HG03066 (cell line): ENCODE measurements around the gene TRIM71.
"Not testable (repeated sequence)": the region's sequence is repeated elsewhere in the genome, so short reads cannot be mapped to it uniquely, and the experiment has no call there.

Source experiments
- ATAC-seq: cut with Tn5 transposase; IDR thresholded peaks from one replicate; pipeline ENCODE4 v1.9.1; 2021; ENCODE audit warnings: low read depth; ENCODE audit not compliant: unreplicated experiment

TRIM71 gene

DNA sequence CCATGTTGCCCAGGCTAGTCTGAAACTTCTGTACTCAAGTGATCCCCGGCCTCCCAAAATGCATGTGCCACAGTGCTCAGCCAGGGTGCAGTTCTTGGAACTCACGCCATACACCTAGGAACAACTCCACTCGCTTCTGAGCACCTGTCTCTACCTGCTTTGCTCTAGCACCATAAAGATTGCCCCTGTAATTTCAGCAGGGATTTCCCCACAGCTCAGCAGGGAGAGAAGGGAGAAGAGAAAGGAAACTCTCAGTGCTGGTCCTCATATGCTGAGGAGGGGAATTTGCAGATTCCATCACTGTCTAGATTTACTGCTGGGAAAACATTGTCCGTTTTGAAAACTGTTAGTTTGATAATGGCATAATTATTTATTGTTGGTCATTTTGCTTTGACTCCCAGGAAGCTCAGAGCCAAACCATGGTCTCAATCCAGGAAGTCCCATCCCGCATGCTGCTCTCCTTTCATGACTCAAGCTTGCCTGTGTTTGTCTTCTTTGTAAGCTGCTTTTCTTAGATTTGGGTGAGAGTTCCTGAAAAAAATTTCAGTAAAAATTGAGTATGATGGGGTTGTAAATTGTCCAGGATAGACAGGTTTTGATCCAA is 24.2 kb downstream of the TRIM71 start:
- ATAC-seq, result no peak

DNA sequence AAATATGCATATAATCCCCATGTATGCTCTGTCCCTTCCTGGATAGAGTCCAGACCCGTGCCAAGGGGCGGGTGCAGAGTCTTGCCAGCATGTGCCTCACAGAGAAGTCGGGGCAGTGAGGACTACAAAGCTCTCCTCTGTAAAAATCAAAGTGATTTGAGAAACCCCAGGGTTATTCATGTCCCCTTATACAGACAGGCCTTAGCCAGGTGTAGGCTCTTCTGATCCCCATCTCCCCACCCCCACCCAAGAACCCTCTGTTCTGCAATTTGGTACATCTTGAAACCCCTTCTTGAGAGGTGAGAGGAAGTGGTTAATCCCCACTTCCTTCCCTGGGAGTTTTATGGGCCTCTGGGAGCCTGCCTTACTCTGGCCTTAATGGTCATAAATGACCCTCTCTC is 24.7 kb downstream of the TRIM71 start:
- no peak for ATAC-seq

- ATAC-seq, result no peak
These were observed 25.2 kb downstream of the TRIM71 start for GRCh38 chr3:32842987-32843386.

- no peak for ATAC-seq
These were observed 25.9 kb downstream of the TRIM71 start for GRCh38 chr3:32843510-32844321.

DNA sequence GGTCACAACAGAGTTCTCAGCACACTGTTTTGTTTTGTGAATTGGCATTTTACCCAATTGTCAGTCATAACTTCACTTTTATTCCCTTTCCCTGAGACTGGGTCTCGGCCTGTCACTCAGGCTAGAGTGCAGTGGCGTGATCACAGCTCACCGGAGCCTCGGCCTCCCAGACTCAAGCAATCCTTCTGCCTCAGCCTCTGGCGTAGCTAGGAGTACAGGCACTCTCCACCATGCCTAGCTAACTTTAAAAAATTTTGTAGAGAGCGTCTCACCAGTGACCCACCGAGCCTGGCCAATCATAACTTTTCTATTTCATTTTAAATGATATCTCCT is 26.5 kb downstream of the TRIM71 start:
- no peak for ATAC-seq

DNA sequence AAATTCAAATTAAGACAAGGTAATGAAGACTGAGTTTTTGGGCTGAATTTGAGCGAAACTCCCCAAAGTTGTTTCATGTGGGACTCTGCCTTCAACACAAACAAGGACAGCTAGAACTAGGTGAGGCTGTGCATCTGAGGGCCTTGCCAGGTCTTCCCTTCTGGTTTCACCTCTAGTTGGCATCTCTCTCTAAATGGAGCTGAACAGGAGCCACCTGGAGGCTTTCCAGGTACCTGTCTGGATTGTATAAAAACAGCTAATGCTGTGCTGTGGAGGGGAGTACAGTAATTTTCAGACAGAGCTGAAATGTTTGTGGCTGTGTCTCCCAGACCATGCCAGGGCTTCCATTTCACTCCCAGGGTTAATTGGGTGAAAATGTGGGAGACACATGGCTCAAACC is 27.1 kb downstream of the TRIM71 start:
- no peak for ATAC-seq

DNA sequence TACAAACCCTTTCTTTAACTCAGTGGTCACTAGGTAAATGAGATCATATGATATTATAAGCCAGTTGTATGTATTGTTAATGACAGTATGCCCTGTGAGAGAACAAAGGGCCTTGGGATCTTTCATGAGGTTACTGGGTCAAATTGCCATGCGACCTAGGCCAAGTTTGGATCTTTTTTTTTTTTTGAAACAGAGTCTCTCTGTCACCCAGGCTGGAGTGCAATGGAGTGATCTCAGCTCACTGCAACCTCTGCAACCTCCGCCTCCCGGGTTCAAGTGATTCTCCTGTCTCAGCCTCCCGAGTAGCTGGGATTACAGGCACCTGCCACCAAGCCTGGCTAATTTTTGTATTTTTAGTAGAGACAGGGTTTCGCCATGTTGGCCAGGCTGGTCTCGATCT is 27.7 kb downstream of the TRIM71 start:
- ATAC-seq, result not testable (repeated sequence)

GRCh38 chr3:32847045-32847444 is 29.2 kb downstream of the TRIM71 start:
- not testable (repeated sequence) for ATAC-seq

GRCh38 chr3:32847528-32847927 is 29.7 kb downstream of the TRIM71 start:
- no peak for ATAC-seq

DNA sequence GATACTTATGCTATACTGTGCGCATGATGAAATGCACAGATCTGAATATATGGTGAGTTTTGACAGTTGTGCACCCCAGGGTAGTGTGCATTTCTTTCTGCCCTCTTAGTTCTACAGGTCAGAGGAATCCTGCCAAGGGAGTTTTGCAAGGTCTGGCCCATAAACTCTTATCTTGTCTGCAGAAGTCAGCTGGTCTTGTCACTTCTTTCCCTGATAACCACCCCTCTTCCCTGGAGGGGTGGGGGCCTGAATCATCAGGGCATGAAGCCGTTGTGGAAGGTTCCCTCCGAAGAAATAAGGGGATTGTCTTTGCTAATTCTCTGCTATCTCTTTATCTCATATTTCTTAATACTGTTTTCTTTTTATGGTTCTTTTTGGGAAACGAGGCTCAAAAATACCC is 30.4 kb downstream of the TRIM71 start:
- ATAC-seq, result no peak

- no peak for ATAC-seq
These were observed 31.2 kb downstream of the TRIM71 start for GRCh38 chr3:32849046-32849445.

- ATAC-seq, result no peak
These were observed 32.4 kb downstream of the TRIM71 start for GRCh38 chr3:32850226-32850625.

DNA sequence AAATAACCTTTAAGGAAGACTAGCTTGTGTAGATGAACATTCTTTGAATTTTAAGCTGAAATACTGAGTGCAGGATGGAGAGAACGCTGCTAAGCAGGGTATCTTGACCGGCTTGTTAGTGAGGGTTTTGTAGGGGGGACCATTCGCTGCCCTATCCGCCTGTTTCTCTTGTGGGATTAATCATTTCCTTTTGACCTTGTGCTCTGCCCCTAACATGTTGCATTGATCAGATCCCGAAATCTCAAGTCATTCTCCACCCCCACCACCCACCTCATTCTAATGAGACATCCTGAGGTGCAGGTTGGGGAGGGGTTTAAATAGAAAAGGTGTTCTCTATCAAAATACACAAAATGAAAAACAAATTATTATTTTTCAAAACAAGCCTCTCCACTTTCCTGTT is 32.8 kb downstream of the TRIM71 start:
- ATAC-seq, result no peak

DNA sequence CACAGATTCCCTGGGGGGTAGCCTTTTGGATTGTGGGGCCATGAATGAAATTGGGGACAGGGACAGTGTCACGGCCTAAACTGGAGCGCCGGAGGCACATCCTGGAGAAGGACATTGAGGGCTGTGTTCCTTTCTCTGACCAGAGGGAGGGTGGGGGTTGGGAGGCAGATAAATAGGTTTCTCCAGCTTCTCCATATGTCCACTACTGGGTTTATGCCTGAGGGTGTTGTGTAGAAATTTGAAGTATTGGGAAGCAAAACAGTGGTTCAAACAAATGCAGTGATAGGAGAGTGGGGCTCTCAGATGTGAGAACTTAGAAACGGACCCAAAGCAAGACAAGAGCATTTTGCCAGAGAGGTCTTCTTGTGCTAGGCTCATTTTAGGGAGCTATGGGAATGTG is 34.3 kb downstream of the TRIM71 start:
- ATAC-seq, result no peak

- no peak for ATAC-seq
These were observed 37.7 kb downstream of the TRIM71 start for GRCh38 chr3:32855350-32855953.

GRCh38 chr3:32856355-32856889 is 38.6 kb downstream of the TRIM71 start:
- no peak for ATAC-seq

DNA sequence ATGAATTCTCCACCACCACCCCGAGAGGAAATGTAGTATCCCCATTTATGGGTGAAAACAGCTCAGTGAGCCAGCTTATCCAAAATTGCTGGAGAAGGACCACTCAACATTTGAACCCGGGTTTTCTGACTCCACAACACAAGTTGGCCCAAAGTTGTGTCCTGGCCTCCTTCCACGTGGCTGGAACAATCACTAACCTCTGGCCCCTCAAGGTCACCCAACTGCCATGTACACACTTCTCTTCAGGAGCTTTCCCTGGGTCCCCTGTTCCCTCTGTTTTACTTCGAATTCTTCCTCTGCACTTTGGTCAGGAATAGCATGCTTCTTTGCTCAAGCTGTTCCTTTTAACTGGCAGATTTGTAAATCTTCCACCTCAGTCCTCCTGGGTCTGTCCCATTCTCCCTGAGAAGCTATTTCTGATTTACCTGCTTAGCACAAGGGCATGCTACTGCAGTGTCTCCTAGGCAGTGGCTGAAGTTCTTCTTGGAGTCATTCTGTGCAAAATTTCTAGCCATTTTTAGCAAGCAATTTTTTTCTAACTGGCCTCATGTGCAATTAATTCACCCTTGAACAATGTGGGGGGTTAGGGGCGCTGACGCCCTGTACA is 39.2 kb downstream of the TRIM71 start:
- ATAC-seq, result no peak

- ATAC-seq, result no peak
These were observed 40.1 kb downstream of the TRIM71 start for GRCh38 chr3:32857921-32858320.

DNA sequence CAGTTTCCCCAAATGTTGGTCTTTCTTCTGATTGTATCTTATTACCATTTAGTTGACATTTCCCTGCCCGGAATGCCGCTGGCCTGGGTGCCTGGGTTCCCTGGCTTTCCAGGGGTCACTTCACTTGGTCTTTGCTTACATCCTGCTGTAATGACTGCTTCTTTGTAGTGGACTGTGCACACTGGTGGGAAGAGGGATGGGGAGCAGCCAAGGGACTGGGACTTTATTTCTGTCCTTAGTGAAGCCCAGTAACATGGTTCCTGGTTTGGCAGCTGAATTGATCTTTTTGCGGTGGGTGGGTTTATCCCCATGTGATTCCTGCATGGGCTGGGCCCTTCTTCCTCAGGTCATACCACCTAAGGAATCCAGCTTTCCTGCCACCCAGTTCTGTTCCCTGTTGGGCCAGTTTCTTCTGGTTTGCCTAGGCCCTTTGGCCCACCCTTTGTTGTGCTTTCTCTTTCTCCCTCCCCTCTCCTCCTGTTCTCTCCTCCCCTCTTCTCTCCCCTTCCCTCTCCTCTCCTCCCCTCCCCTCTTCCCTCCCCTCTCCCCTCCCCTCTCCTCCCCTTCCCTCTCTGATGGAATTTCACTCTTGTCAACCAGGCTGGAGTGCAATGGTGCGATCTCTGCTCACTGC is 41.9 kb downstream of the TRIM71 start:
- ATAC-seq, result no peak

DNA sequence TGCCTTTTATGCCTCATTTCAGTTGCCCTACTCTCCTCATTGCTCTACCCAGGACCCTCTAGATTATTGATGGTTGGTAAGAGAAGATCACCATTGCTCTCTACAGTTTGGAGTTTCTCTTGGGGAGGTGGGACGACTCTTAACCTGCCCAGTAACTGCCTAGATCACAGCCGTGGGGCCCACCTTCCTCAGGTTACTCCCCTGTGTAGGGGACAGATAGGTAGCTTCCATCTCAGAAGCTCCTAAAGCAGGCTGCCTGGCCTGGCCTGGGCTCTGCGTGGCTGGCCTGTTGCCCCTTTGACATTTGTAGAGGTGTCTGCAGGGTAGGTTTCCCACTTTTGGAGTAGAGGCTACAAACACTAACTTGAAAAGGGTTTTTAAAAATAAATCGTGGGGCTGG is 42.7 kb downstream of the TRIM71 start:
- ATAC-seq, result no peak

GRCh38 chr3:32861681-32862080 is 43.9 kb downstream of the TRIM71 start:
- no peak for ATAC-seq
